GM12873 (cell line): ENCODE results near the gene CACNB4.

Experiments
- TF ChIP-seq, protein P1 (sequence below): IDR thresholded peaks from 2 replicates; pipeline ENCODE4 v1.5.1; 2012; ENCODE audit warnings: low read depth, mild to moderate bottlenecking, moderate library complexity, low read length, control low read depth; ENCODE audit not compliant: insufficient read depth; ENCODE audit errors: missing control alignments

CACNB4 gene

DNA sequence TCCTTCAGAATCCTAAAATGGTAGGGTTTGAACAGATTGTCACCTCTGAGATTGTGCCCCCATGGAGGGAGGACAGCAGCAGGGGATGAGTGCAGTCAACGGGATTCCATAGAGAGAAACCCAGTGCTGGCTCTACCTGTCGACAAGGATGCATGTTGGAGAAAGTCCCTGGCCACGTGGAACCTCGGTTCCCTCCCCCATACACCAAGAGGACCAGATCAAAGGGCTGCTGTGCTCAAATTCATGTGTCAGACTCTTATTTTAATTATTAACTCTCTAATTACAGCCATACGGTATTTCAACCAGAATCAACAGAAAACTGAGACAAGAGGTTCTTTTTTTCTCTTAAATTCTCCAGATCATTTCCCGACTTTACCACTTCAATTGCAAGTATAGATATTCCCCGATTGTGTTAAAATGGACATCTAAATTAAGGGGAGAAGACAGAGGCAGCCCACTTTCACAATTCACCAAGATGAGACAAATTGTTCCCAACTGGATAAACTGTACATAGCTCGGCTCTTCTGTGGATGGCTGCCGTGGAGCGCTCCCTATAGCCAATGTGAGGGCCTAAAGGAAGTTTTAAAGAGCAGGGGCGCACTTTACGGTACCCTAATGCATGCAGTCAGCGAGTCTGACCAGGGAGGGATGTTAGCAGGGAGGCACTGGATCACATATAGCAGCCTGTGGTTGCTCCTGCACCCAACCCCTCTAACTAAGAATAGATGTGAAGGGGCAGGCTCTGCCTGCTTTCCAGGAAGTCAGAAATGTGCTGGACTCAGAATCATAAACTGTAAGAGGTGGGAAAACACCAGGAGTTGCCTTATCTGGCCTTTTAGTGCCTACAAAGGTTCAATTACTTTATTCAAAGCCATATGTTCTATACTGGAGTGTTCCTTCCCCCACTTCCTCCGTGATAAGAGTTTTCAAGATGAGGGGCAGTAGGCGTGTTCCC is 123.1 kb downstream of the CACNB4 start:
- TF ChIP-seq, protein P1, sequence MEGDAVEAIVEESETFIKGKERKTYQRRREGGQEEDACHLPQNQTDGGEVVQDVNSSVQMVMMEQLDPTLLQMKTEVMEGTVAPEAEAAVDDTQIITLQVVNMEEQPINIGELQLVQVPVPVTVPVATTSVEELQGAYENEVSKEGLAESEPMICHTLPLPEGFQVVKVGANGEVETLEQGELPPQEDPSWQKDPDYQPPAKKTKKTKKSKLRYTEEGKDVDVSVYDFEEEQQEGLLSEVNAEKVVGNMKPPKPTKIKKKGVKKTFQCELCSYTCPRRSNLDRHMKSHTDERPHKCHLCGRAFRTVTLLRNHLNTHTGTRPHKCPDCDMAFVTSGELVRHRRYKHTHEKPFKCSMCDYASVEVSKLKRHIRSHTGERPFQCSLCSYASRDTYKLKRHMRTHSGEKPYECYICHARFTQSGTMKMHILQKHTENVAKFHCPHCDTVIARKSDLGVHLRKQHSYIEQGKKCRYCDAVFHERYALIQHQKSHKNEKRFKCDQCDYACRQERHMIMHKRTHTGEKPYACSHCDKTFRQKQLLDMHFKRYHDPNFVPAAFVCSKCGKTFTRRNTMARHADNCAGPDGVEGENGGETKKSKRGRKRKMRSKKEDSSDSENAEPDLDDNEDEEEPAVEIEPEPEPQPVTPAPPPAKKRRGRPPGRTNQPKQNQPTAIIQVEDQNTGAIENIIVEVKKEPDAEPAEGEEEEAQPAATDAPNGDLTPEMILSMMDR: no peak

DNA sequence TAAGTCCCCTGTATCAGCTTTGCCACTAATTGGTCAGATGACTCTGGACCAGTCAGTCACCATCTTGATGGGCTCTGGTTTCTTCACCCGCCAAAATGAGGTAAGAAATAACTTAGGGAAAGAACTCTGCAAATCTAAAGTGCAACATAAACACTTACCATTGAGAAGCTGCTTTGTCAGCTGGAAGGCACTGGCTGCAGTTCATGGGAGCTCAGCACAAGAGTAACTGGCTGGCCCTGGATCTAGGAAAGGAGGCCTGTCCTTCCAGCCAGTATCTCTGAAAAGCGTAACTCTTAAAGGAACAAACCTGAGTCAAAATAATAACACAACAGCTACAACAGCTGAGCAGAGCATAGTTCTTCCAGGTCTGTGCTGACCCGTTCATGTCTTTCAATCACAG is 123.9 kb downstream of the CACNB4 start:
- TF ChIP-seq, protein P1: no peak

DNA sequence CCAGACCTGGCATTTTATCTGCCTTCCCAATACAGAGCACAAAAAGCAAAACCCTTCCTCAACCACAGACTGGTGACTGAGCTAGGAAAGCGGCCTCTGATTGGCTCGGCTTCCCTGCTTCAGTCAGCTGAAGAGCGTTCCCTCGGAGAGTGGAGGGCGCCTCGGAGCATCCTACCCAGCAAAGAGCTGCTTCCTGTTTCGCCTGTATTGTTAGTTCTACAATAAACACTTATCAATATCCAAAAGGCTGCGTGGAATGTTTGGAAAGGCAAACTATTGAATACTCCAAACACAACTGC is 125.0 kb downstream of the CACNB4 start:
- TF ChIP-seq, protein P1: no peak

DNA sequence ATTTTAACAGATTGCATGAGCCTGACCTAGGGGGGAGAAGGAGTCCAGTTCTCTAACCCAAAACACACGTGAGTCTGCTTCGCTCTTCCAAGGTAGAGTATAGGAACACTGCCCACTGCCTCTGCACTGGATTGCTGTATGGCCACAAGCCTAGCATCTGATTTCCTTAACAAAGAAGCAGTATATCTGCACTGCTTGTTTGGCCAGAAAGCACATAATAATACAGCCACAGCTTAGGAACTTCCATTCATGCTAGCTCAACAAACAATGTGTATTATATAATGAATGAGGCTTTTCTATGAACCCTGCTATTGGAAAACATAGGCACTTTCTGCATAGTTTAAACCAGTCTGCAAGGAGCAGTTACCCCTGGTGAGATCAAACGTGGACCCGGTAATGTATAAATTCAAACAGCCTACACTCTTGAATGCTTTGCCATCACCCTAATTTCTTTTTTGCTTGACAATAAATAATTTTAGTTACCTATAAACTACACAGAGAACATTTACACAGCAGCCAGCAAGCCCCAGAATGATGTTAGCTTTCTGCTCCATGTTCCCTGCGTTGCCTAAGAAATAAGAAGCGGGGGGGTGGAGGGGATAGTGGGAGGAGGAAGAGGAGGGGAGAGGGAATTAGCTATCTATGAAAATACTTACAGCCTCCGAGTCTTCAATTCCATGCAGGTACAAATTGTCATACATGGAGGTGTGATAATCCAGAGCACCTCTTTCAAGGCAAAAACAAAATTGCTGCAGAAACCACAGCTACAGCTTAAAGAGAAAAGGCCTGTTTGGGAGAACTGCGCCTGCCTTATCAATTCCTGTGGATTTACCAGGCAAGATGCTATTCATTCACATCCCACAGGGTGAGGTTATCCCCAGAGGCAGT is 125.6 kb downstream of the CACNB4 start:
- TF ChIP-seq, protein P1: no peak

DNA sequence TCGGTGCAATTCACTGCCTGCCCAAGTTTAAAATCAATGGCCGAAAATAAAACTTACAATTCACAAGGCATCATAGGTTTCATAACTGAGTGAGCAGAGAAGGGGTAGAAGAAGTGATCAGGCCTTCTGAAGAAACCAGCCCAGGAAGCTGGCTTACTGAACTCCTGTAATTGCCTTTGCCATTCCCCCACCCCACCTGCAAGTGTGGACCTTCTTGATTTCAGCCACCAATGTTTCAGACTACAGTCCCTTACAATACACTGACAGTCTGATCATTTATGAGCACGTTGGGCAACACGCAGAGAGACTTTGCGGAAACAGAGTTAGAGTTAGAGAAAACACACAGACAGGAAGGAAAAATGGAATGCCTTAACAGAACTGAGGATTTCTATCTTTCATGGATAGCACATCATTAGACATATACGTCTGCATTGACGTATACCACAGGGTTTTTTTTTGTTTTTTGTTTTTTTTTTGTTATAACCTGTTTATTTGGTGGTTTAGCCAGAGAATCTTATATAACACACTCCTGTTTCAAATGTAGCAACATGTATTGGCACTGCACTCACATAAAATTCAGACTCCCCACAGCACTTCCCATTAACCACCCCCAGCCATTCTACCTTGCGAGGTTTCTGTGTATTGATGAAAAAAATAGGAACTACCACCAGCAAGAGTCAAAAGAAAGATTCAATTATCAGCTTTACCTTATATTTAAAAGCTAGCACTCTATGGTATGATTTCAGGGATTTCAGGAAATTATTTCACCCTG is 126.4 kb downstream of the CACNB4 start:
- TF ChIP-seq, protein P1: no peak

DNA sequence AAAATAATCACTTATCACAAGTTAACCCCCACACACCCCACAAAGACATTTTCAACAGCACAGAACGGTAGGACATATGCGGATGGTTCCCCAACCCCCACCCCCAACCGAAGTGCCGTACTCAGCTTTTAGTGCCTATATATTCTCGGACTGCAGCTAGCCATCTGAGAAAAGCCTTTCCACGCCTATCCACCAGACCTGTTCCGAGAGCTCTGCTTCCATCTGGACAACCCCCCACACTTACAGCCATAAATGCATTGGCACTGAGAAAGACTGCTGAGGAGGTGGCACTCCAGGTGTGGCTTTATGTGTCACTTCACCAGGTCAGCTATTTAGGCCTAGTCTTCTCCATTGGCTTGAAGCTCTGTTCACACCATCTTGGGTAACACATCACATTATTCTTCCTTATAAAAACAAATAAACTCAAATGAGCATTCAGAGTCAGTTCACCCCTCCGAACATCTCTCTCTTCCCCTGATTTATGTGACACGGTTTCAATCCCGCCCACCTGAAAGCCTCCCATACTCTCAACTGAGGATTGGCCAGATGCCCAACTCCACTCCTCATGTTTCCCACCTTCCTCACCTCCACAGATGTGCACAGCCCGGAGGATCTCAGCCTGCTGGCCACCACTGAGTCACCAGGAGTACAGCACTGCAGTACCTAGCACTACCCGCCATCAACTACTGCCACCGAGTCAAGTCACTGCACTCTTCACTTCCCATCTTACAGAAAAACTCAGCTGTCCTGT is 127.4 kb downstream of the CACNB4 start:
- TF ChIP-seq, protein P1: no peak
